Fibroblast of skin of back (primary cell): ENCODE measurements around the gene STX16.
A peak's percentile ranks its signal among the peaks of the same experiment; 100 is the strongest.

Source experiments
- DNase-seq: peaks from one replicate; pipeline ENCODE4 v3.0.0-alpha.2; 2013

STX16 gene

GRCh38 chr20:58618351-58619076, 32.6 kb upstream of the STX16 start:
- DNase-seq: peak; percentile 97

- no peak for DNase-seq
Observed at GRCh38 chr20:58619077-58619863, 31.8 kb upstream of the STX16 start.

GRCh38 chr20:58619864-58620431, 31.1 kb upstream of the STX16 start:
- DNase-seq: no peak

GRCh38 chr20:58621906-58622548, 29.1 kb upstream of the STX16 start:
- DNase-seq: no peak

- DNase-seq: no peak
Observed at GRCh38 chr20:58622671-58623578, 28.2 kb upstream of the STX16 start.

- DNase-seq: peak; percentile 96
Observed at GRCh38 chr20:58623579-58624473, 27.3 kb upstream of the STX16 start.

GRCh38 chr20:58624687-58625086, 26.4 kb upstream of the STX16 start:
- no peak for DNase-seq

GRCh38 chr20:58625585-58625984, 25.5 kb upstream of the STX16 start:
- DNase-seq: no peak

GRCh38 chr20:58626051-58626450, 25.0 kb upstream of the STX16 start:
- no peak for DNase-seq

- DNase-seq: no peak
Observed at GRCh38 chr20:58627212-58628072, 23.6 kb upstream of the STX16 start.

- DNase-seq: no peak
Observed at GRCh38 chr20:58628491-58629214, 22.4 kb upstream of the STX16 start.

GRCh38 chr20:58629215-58629580, 21.9 kb upstream of the STX16 start:
- DNase-seq: no peak

GRCh38 chr20:58630063-58630462, 21.0 kb upstream of the STX16 start:
- DNase-seq: peak; percentile 84

- no peak for DNase-seq
Observed at GRCh38 chr20:58633161-58634053, 17.7 kb upstream of the STX16 start.

- DNase-seq: no peak
Observed at GRCh38 chr20:58634059-58634458, 17.0 kb upstream of the STX16 start.

- no peak for DNase-seq
Observed at GRCh38 chr20:58634521-58635278, 16.4 kb upstream of the STX16 start.

GRCh38 chr20:58635279-58635665, 15.8 kb upstream of the STX16 start:
- no peak for DNase-seq
